ENCODE results near the gene CEBPZOS. TPM values are rescaled to one million over a fixed set of nuclear protein-coding genes. Genes with fewer than 3 reads are reported as not detected.

The CEBPZOS gene
- polyA plus RNA-seq = 49.9 TPM
- long read RNA-seq, donor 1, transcript CEBPZOS-204 (5 exons, 3,158 nt) = major isoform, 7 of 51 reads
- long read RNA-seq, donor 1, partial matches to known transcripts = 38 of 51 reads
- long read RNA-seq, donor 1, other reads (novel, unspliced or antisense) = 0 of 51 reads
- long read RNA-seq, donor 2, transcript CEBPZOS-204 (5 exons, 3,158 nt) = major isoform, 8 of 208 reads
- long read RNA-seq, donor 2, partial matches to known transcripts = 169 of 208 reads
- long read RNA-seq, donor 2, other reads (novel, unspliced or antisense) = 27 of 208 reads
- long read RNA-seq, donor 3 = 0 reads
- long read RNA-seq, donor 4, partial matches to known transcripts = 8 of 9 reads
- long read RNA-seq, donor 4, other reads (novel, unspliced or antisense) = 0 of 9 reads
- long read RNA-seq, donor 5, partial matches to known transcripts = 48 of 65 reads
- long read RNA-seq, donor 5, other reads (novel, unspliced or antisense) = 12 of 65 reads
- long read RNA-seq, donor 6, transcript CEBPZOS-204 (5 exons, 3,158 nt) = major isoform, 5 of 182 reads
- long read RNA-seq, donor 6, partial matches to known transcripts = 135 of 182 reads
- long read RNA-seq, donor 6, other reads (novel, unspliced or antisense) = 39 of 182 reads
- long read RNA-seq, donor 7, transcript CEBPZOS-204 (5 exons, 3,158 nt) = major isoform, 8 of 52 reads
- long read RNA-seq, donor 7, partial matches to known transcripts = 39 of 52 reads
- long read RNA-seq, donor 7, other reads (novel, unspliced or antisense) = 5 of 52 reads
- long read RNA-seq, donor 8, transcript CEBPZOS-204 (5 exons, 3,158 nt) = major isoform, 6 of 10 reads
- long read RNA-seq, donor 8, partial matches to known transcripts = 0 of 10 reads
- long read RNA-seq, donor 8, other reads (novel, unspliced or antisense) = 0 of 10 reads
- long read RNA-seq, donor 9, partial matches to known transcripts = 0 of 8 reads
- long read RNA-seq, donor 9, other reads (novel, unspliced or antisense) = 0 of 8 reads
- long read RNA-seq, donor 10, transcript CEBPZOS-204 (5 exons, 3,158 nt) = minor isoform, 7 of 15 reads
- long read RNA-seq, donor 10, transcript CEBPZOS-201 (5 exons, 695 nt) = major isoform, 8 of 15 reads
- long read RNA-seq, donor 10, partial matches to known transcripts = 0 of 15 reads
- long read RNA-seq, donor 10, other reads (novel, unspliced or antisense) = 0 of 15 reads
- long read RNA-seq, donor 11, partial matches to known transcripts = 0 of 8 reads
- long read RNA-seq, donor 11, other reads (novel, unspliced or antisense) = 0 of 8 reads

DNA sequence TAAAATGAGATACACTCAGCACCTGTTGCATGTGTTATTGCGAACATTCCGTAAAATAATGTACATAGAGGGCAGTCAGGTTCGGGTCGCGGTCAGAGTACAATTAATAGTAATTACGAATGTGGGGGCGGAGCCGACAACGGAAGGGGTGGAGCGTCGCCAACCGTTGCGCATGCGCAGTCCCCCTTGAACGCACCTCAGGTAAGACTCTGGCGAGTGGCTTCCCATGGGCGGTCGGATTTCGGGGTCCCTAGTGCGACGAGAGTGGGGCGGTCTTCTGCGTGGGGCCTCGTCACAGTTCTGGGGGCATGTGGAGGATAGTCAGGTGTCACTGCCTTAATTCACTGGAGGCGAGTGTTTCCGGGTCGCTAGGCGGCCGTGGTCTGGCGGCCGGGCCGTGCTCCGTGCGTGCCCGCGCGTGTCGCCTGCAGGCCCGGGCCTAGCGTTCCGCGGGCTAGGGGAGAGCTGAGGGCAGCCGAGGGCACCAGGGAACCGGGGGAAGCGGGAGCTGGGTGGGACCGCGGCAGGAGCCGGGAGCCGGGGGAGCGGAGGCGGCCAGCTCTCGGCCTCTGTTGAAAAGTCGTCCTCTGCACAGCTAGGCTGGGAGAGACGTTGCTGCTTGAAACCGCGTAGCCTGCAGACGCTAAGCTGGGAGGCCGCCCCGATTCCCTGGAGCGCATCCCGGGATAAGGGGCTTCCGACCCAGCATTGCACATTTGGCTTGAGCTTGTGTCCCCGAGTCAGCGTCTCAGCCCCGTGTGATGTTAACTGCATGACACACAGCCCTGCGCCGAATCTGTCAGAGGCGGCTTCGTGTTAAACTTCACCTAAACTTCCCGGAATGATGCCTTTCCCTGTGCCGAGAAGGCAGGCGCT is at the start of gene CEBPZOS:
CEBPZOS (plus strand) TSS at position 177 of the 876 bp plus-strand sequence. CDS start 3,209 bp downstream, outside the sequence.
- WGBS (ENCODE audit: insufficient coverage, low lambda C conversion rate) = no CpG with 5 or more reads among the region's 72 CpGs

GRCh38 chr2:37148325-37148724 is 48.0 kb upstream of the CEBPZOS start:
- Histone ChIP-seq H3K36me3 (ENCODE audit: control insufficient read depth, insufficient read depth, low read length) (peaks cover 36% of the 10 kb centered on the region), H3K4me1 (ENCODE audit: control insufficient read depth, insufficient read depth, low read length) (peaks cover 2% of the 10 kb centered on the region), H3K27me3 (ENCODE audit: control insufficient read depth, insufficient read depth, low read length) (no peaks in the 10 kb centered on the region), H3K4me3 (ENCODE audit: low read length) (no peak overlapping the region), H3K27ac (ENCODE audit: low read length) (no peak overlapping the region), H3K9me3 (ENCODE audit: control insufficient read depth, low read depth, low read length) (peaks cover 3% of the 10 kb centered on the region)
- no CpG with 5 or more reads among the region's 7 CpGs for WGBS (ENCODE audit: insufficient coverage, low lambda C conversion rate)
- peak; percentile 29 to 74 for DNase-seq

More for the DNA sequence above, at the start of gene CEBPZOS:
- no peaks in the 10 kb centered on the region for H3K27me3 ChIP-seq (ENCODE audit: control insufficient read depth, insufficient read depth, low read length)
- DNase-seq = peak; percentile 89 to 93
- peaks cover 5% of the 10 kb centered on the region for H3K4me1 ChIP-seq (ENCODE audit: control insufficient read depth, insufficient read depth, low read length)
- H3K4me3 ChIP-seq (ENCODE audit: low read length) = peak within 1 kb of the TSS; percentile 58
- peak within 1 kb of the TSS; percentile 65 for H3K27ac ChIP-seq (ENCODE audit: low read length)
- no peaks in the 10 kb centered on the region for H3K9me3 ChIP-seq (ENCODE audit: control insufficient read depth, low read depth, low read length)
- H3K36me3 ChIP-seq (ENCODE audit: control insufficient read depth, insufficient read depth, low read length) = peaks cover 8% of the 10 kb centered on the region

DNA sequence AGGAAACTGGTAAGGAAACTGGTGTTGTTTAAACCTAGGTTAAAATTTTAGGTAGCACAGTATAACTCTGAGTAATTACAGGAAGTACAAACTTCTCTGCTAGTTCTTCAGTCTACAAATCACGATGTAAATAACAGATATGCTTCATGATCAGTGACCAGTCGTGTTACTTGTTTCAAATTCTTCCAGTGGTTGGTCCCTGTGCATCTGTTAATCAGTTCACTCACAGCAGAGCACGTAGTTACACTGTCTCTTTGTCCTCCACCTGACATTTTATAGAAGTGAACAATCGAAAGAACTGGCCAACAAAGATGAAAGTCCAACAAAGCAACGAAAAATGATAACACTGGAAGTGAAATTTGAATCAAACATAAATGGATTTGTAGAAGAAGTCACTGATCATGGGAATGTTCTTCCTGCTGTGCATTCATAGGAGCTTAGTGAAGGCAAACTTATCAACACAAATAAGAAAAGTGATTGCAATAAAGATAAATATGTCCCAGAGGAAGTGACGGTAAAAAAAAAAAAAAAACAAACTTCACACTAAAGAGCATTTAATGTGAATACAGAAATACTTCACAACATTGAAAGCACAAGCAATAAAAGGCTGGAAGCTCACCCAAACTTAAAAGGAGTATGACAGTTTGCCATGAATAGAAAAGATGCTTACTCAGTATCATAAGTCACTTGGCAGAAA is 46.5 kb upstream of the CEBPZOS start:
- H3K27me3 ChIP-seq (ENCODE audit: control insufficient read depth, insufficient read depth, low read length) = no peaks in the 10 kb centered on the region
- 18% methylated on average over 4 of the region's 6 CpGs for WGBS (ENCODE audit: insufficient coverage, low lambda C conversion rate)
- peaks cover 23% of the 10 kb centered on the region for H3K36me3 ChIP-seq (ENCODE audit: control insufficient read depth, insufficient read depth, low read length)
- peak overlapping the region; percentile 32 for H3K27ac ChIP-seq (ENCODE audit: low read length)
- DNase-seq = peak; percentile 73 to 89
- peaks cover 2% of the 10 kb centered on the region for H3K4me1 ChIP-seq (ENCODE audit: control insufficient read depth, insufficient read depth, low read length)
- peaks cover 3% of the 10 kb centered on the region for H3K9me3 ChIP-seq (ENCODE audit: control insufficient read depth, low read depth, low read length)
- no peak overlapping the region for H3K4me3 ChIP-seq (ENCODE audit: low read length)

GRCh38 chr2:37153224-37153623 is 43.1 kb upstream of the CEBPZOS start:
- Histone ChIP-seq H3K27ac (ENCODE audit: low read length) (no peak overlapping the region), H3K4me3 (ENCODE audit: low read length) (no peak overlapping the region), H3K4me1 (ENCODE audit: control insufficient read depth, insufficient read depth, low read length) (peaks cover 20% of the 10 kb centered on the region), H3K27me3 (ENCODE audit: control insufficient read depth, insufficient read depth, low read length) (no peaks in the 10 kb centered on the region), H3K36me3 (ENCODE audit: control insufficient read depth, insufficient read depth, low read length) (peaks cover 4% of the 10 kb centered on the region), H3K9me3 (ENCODE audit: control insufficient read depth, low read depth, low read length) (peaks cover 3% of the 10 kb centered on the region)
- no peak for DNase-seq
- WGBS (ENCODE audit: insufficient coverage, low lambda C conversion rate) = 83% methylated on average over 2 of the region's 5 CpGs

DNA sequence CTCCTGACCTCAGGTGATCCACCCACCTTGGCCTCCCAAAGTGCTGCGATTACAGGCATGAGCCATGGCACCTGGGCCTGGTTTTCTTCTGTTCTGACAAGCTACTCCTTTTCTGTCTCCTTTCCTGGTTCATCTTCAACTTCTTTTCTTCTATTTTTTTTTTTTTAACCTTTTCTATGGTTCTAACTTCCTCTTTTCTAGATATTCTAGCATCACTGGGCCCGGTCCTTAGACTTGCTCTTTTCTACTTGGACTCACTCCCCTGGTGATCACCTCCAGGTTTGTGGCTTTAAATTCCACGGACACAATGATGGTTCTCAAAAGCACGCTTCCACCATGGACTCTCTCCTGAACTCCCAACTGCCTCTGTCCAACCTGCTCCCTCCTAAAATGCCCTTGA is 41.5 kb upstream of the CEBPZOS start:
- Histone ChIP-seq H3K9me3 (ENCODE audit: control insufficient read depth, low read depth, low read length) (peaks cover 3% of the 10 kb centered on the region), H3K4me1 (ENCODE audit: control insufficient read depth, insufficient read depth, low read length) (peaks cover 20% of the 10 kb centered on the region), H3K27ac (ENCODE audit: low read length) (no peak overlapping the region), H3K27me3 (ENCODE audit: control insufficient read depth, insufficient read depth, low read length) (no peaks in the 10 kb centered on the region), H3K4me3 (ENCODE audit: low read length) (no peak overlapping the region), H3K36me3 (ENCODE audit: control insufficient read depth, insufficient read depth, low read length) (peaks cover 2% of the 10 kb centered on the region)
- no peak for DNase-seq
- WGBS (ENCODE audit: insufficient coverage, low lambda C conversion rate) = 100% methylated on average over 1 of the region's 4 CpGs

DNA sequence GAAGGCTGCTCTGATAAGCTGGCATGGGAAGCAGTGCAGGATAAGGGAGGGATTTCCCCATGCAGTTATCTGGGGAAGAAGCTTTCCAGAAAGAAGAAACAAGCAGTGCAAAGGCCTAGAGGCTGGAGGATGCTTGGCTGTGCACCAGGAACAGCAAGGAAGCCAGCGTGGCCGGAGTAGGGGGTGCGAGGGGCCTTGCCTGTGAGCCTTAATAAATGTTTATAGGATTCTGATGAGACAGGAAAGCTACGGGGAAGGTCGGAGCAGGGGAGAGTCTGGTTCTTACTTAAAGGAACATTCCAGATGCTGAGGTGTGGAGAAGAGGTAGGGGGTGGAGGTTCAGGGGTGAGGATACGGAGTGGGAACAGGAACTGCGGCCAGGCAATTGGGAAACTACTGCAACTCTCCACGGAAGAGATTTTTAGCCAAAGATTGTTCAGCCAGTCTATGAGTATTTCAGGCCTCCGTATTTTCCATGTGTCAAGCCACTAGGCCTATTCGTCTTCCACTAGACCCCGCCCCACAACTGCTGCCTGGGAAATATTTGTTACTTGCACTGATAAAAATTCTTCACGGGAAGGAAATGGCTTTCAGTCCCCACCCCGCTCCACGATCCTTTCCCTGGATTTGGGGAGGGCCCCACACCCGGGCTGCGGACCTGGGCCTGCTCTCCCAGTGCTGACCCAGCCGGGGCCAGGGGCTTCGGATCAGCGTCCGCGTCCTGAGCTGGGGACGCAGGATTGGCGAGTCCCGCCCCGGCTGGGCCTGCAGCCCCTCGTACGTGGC is 40.0 kb upstream of the CEBPZOS start:
- Histone ChIP-seq H3K27ac (ENCODE audit: low read length) (peak overlapping the region; percentile 94), H3K36me3 (ENCODE audit: control insufficient read depth, insufficient read depth, low read length) (peaks cover 2% of the 10 kb centered on the region), H3K4me3 (ENCODE audit: low read length) (peak overlapping the region; percentile 83), H3K9me3 (ENCODE audit: control insufficient read depth, low read depth, low read length) (peaks cover 3% of the 10 kb centered on the region), H3K27me3 (ENCODE audit: control insufficient read depth, insufficient read depth, low read length) (no peaks in the 10 kb centered on the region), H3K4me1 (ENCODE audit: control insufficient read depth, insufficient read depth, low read length) (peaks cover 18% of the 10 kb centered on the region)
- no CpG with 5 or more reads among the region's 27 CpGs for WGBS (ENCODE audit: insufficient coverage, low lambda C conversion rate)
- peak; percentile 43 to 82 for DNase-seq

DNA sequence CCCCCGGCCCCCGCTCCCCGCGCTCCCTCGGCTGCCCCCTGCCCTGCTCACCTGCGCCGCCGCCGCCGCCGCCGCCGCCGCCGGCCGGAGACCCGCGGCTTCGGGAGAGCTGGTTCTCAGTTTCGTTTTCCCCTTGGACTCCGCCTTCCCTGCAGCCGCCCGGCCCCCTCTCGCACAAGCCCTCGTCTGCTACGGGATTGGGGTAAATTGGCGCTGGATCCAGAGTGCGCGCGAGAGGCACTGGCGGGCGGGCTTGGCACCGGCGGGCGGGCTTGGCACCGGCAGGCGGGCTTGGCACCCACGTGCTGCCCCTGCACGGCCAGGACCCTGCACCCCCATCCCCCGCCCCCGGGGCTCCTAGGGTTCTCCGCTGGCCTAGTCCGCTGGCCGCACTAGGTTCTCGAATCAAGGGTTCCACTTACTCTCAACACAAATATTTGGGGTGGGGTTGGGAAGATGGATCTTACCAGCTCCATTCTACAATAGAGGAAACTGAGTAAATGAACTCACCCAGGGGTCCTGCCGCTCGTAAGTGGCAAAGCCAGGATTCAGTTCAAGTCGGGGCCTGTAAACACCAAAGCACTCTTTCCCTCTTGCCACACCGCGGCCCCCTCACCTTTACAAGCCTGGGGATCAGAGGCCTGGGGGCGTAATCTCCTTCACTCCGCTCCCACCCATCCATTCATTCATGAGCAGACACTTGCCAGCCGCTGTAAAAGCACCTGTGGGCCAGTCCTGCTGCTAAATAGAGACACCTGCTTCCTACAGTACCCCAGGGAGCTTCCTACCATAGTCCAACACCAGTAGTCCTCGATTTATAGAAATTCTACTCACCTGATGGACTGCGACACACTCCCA is 39.2 kb upstream of the CEBPZOS start, which contains the start of gene EIF2AK2:
EIF2AK2 (minus strand) TSS at position 124 of the 858 bp plus-strand sequence. CDS start 9,174 bp downstream, outside the sequence.
- DNase-seq = peak; percentile 77 to 89
- Histone ChIP-seq H3K27me3 (ENCODE audit: control insufficient read depth, insufficient read depth, low read length) (no peaks in the 10 kb centered on the region), H3K4me1 (ENCODE audit: control insufficient read depth, insufficient read depth, low read length) (peaks cover 18% of the 10 kb centered on the region), H3K4me3 (ENCODE audit: low read length) (peak within 1 kb of the TSS; percentile 83), H3K27ac (ENCODE audit: low read length) (peak within 1 kb of the TSS; percentile 94), H3K9me3 (ENCODE audit: control insufficient read depth, low read depth, low read length) (no peaks in the 10 kb centered on the region), H3K36me3 (ENCODE audit: control insufficient read depth, insufficient read depth, low read length) (peaks cover 2% of the 10 kb centered on the region)
- 33% methylated on average over 1 of the region's 55 CpGs for WGBS (ENCODE audit: insufficient coverage, low lambda C conversion rate)

- H3K36me3 ChIP-seq (ENCODE audit: control insufficient read depth, insufficient read depth, low read length) = no peaks in the 10 kb centered on the region
- no peak overlapping the region for H3K27ac ChIP-seq (ENCODE audit: low read length)
- peaks cover 13% of the 10 kb centered on the region for H3K9me3 ChIP-seq (ENCODE audit: control insufficient read depth, low read depth, low read length)
- WGBS (ENCODE audit: insufficient coverage, low lambda C conversion rate) = no CpG with 5 or more reads among the region's 1 CpG
- no peak overlapping the region for H3K4me3 ChIP-seq (ENCODE audit: low read length)
- no peak for DNase-seq
- no peaks in the 10 kb centered on the region for H3K27me3 ChIP-seq (ENCODE audit: control insufficient read depth, insufficient read depth, low read length)
- peaks cover 5% of the 10 kb centered on the region for H3K4me1 ChIP-seq (ENCODE audit: control insufficient read depth, insufficient read depth, low read length)
Observed at GRCh38 chr2:37164757-37165156, 31.5 kb upstream of the CEBPZOS start.
